Left lung (tissue), 10 donors: ENCODE results near the gene TTLL3. TPM values are rescaled to one million over a fixed set of nuclear protein-coding genes. Genes with fewer than 3 reads are reported as not detected.

Experiments
- ATAC-seq: fragments of 200-7000 bp; cut with Tn5 transposase; one replicate; pipeline ENCODE4 v1.9.1; 2020; ENCODE audit warnings: moderate library complexity
- DNase-seq, 4 donors: peaks; one replicate each; pipeline ENCODE4 v3.0.0-alpha.2; 2013 to 2020
- H3K27ac ChIP-seq, 2 donors: fragments of 200-600 bp; sonication (generic) in 1 of 2; one replicate each; pipeline versions ENCODE4 v1.5.0 to v1.8.0; 2020 to 2021
- H3K27me3 ChIP-seq, 2 donors: fragments of 200-600 bp; sonication (generic) in 1 of 2; one replicate each; pipeline versions ENCODE4 v1.5.0 to v1.8.0; 2020 to 2021
- H3K36me3 ChIP-seq, 2 donors: fragments of 200-600 bp; sonication (generic) in 1 of 2; one replicate each; pipeline versions ENCODE4 v1.5.0 to v1.8.0; 2020 to 2021
- H3K4me1 ChIP-seq, 2 donors: fragments of 200-600 bp; one replicate each; pipeline ENCODE4 v1.8.0; 2021
- H3K4me3 ChIP-seq, 2 donors: fragments of 200-600 bp; sonication (generic) in 1 of 2; one replicate each; pipeline versions ENCODE4 v1.5.0 to v1.8.0; 2020 to 2021; ENCODE audit warnings: mild to moderate bottlenecking in 1 of 2
- H3K9me3 ChIP-seq, 2 donors: fragments of 200-600 bp; sonication (generic) in 1 of 2; one replicate each; pipeline versions ENCODE4 v1.5.0 to v1.8.0; 2020 to 2021
- CTCF ChIP-seq, 2 donors: fragments of 200-600 bp; sonication (generic) in 1 of 2; IDR thresholded peaks; one replicate each; pipeline versions ENCODE4 v1.5.0 to v1.8.0; 2021; ENCODE audit warnings: antibody characterized with exemption in 2 of 2
- intact Hi-C, 2 donors: fragments of 100-400 bp; cut with DNase I; formaldehyde crosslinking; loops; one replicate each; pipeline versions ENCODE4 v1.11.2 to v1.14.2; 2022
- polyA plus RNA-seq, 6 donors: library from polyadenylated mRNA; unstranded; fragments of 120-200 nt; gene quantifications; one replicate each; pipeline ENCODE4 v1.2.1, GENCODE V29; 2013; ENCODE audit not compliant: insufficient read length in 6 of 6
- total RNA-seq, 2 donors: library from RNA; stranded (reverse); fragmentation: NEBNext Ultra II Directional; extraction: Animal tissue kit (Norgen Biotek cat#: 25700); gene quantifications; one replicate each; pipeline ENCODE4 v1.2.1, GENCODE V29; 2021
- donor health status: DM: no; HTN: yes; CAD: no.
- donor health status: DM: no; HTN: no; CAD: no.

Gene TTLL3
- total and polyA plus RNA-seq, 8 donors, result 30.5 to 103 (median 88.6) TPM

- Histone ChIP-seq H3K9me3 (no peaks in the 10 kb centered on the region), H3K27ac (no peak overlapping the region), H3K27me3 (no peaks in the 10 kb centered on the region), H3K4me3 (no peak overlapping the region), H3K36me3 (peaks cover 0 to 36% of the 10 kb centered on the region in 2 donors), H3K4me1 (peaks cover 12 to 44% of the 10 kb centered on the region in 2 donors)
- intact Hi-C loops, result no loop called here
- ATAC-seq, result no peak
- DNase-seq, result no peak
- no peak for TF ChIP-seq CTCF (IDR thresholded peaks at IDR 0.05)
Measured at GRCh38 chr3:9765865-9766264, 44.2 kb upstream of the TTLL3 start.

DNA sequence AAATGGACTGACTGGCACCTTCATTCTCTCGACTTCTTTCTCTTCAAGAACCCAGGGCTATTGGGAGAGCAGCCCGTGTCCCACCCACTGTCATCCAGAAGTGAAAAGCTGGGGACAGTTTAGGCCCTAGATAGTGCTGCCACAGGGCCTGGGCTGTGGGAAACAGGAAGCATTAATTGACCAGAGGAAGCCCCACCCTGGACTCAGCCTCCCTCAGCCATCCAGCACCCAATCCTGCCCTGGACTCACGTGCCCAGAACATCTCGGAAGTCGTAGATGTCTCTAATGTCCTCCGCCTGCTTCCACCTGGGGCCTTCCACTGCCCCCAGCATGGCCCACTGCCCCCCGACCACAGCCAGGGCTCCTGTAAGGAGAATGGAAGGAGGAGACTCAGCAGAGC, 42.6 kb upstream of the TTLL3 start:
- ATAC-seq, result no peak
- intact Hi-C loops, result no loop called here
- H3K36me3 ChIP-seq, result peaks cover 0 to 21% of the 10 kb centered on the region in 2 donors
- H3K9me3 ChIP-seq, result no peaks in the 10 kb centered on the region
- H3K4me1 ChIP-seq, result peaks cover 12 to 46% of the 10 kb centered on the region in 2 donors
- no peak for DNase-seq
- peak overlapping the region; percentile 30 to 62 for H3K27ac ChIP-seq
- TF ChIP-seq CTCF (IDR thresholded peaks at IDR 0.05), result no peak
- H3K27me3 ChIP-seq, result no peaks in the 10 kb centered on the region
- no peak overlapping the region for H3K4me3 ChIP-seq

- DNase-seq (no peak), ATAC-seq (no peak)
- peak overlapping the region in 1 of 2 donors; percentile 62 for H3K27ac ChIP-seq
- H3K4me1 ChIP-seq, result peaks cover 12 to 46% of the 10 kb centered on the region in 2 donors
- intact Hi-C loops, result no loop called here
- TF ChIP-seq CTCF (IDR thresholded peaks at IDR 0.05), result no peak
- H3K9me3 ChIP-seq, result no peaks in the 10 kb centered on the region
- H3K27me3 ChIP-seq, result no peaks in the 10 kb centered on the region
- peaks cover 0 to 12% of the 10 kb centered on the region in 2 donors for H3K36me3 ChIP-seq
- peak overlapping the region in 1 of 2 donors; percentile 63 for H3K4me3 ChIP-seq
Measured at GRCh38 chr3:9768141-9768775, 41.8 kb upstream of the TTLL3 start.

DNA sequence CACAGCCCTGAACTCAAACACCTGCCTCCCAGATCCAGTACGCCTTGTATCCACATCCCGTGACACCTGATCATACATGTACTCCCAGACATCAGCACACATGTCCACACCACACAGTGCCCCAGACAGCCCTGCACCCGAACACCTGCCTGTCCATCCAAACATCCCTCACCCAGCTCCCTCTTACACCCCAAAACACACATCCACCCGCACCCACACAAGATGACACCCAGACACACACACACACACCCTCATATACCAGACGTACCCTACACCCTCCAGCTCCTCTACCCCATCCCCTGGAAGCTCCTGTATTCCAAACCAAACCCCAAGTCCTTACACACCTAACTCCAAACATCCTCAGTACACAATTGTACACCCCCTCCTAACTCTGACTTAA, 41.0 kb upstream of the TTLL3 start:
- peak overlapping the region; percentile 69 for H3K27ac ChIP-seq
- no peaks in the 10 kb centered on the region for H3K9me3 ChIP-seq
- peak overlapping the region; percentile 63 to 89 for H3K4me3 ChIP-seq
- H3K27me3 ChIP-seq, result no peaks in the 10 kb centered on the region
- ATAC-seq (no peak), DNase-seq (no peak)
- H3K36me3 ChIP-seq, result peaks cover 0 to 11% of the 10 kb centered on the region in 2 donors
- intact Hi-C loops, result no loop called here
- H3K4me1 ChIP-seq, result peaks cover 12 to 46% of the 10 kb centered on the region in 2 donors
- TF ChIP-seq CTCF (IDR thresholded peaks at IDR 0.05), result no peak

GRCh38 chr3:9769426-9770275, 40.4 kb upstream of the TTLL3 start, which contains the start of gene CAMK1:
Gene CAMK1 (minus strand): TSS chr3:9769947. CDS start chr3:9767749, 2,198 bp downstream.
- intact Hi-C loops, result no loop called here
- Histone ChIP-seq H3K27me3 (no peaks in the 10 kb centered on the region), H3K9me3 (no peaks in the 10 kb centered on the region), H3K27ac (peak within 1 kb of the TSS; percentile 69), H3K4me1 (peaks cover 12 to 46% of the 10 kb centered on the region in 2 donors), H3K4me3 (peak within 1 kb of the TSS; percentile 63 to 89), H3K36me3 (peaks cover 0 to 11% of the 10 kb centered on the region in 2 donors)
- peak; percentile 71 to 96 (median 86) for DNase-seq
- ATAC-seq, result peak; percentile 98
- no peak for TF ChIP-seq CTCF (IDR thresholded peaks at IDR 0.05)
